ENCODE measurements around the gene ARID1B. TPM values are rescaled to one million over a fixed set of nuclear protein-coding genes. Genes with fewer than 3 reads are reported as not detected.

Gene ARID1B
- total and polyA plus RNA-seq, 7 experiments from 2014 or later: 17.5 to 164 (median 139) TPM

DNA sequence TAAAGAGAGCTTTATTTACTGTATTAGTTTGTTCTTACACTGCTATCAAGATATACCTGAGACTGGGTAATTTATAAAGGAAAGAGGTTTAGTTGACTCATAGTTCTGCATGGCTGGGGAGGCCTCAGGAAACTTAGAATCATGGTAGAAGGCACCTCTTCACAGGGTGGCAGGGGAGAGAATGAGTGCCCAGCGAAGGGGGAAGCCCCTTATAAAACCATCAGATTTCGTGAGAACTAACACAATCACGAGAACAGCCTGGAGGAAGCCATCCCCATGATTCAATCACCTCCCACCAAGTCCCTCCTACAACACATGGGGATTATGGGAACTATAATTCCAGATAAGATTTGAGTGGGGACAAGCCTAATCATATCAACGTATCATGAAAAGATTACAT, 27.2 kb downstream of the ARID1B start:
- H3K4me3 ChIP-seq (ENCODE audit: low read length): no peak overlapping the region
- ATAC-seq (no peak), DNase-seq (no peak)
- ChIA-PET CTCF (no interaction called here), POLR2A (interaction anchor here (0.6 to 1.3 kb wide), 2 partner anchors 10 to 16 kb away, joined by 4 to 6 read pairs; no protein-coding TSS in a partner anchor)
- Mint-ChIP-seq H3K9me3 (no peaks in the 10 kb centered on the region), H3K4me1 (peaks cover 43 to 94% (median 80%) of the 10 kb centered on the region in 7 donors), H3K36me3 (peaks cover 0 to 9% (median 0%) of the 10 kb centered on the region in 5 donors), H3K4me3 (peak overlapping the region in 4 of 10 donors; percentile 7 to 70 (median 42)), H3K27ac (peak overlapping the region in 3 of 9 donors; percentile 5 to 73 (median 34)), H3K27me3 (no peaks in the 10 kb centered on the region)
- no peaks in the 10 kb centered on the region for H3K27me3 ChIP-seq (ENCODE audit: control insufficient read depth in 2 of 2, insufficient read depth in 2 of 2, low read length in 2 of 2)
- no peak overlapping the region for H3K27ac ChIP-seq (ENCODE audit: low read depth, low read length)
- no peaks in the 10 kb centered on the region for H3K36me3 ChIP-seq (ENCODE audit: control insufficient read depth in 2 of 3, insufficient read depth in 3 of 3, low read length in 3 of 3)
- H3K4me1 ChIP-seq (ENCODE audit: control insufficient read depth in 2 of 2, insufficient read depth in 2 of 2, low read length in 2 of 2): peaks cover 12 to 38% of the 10 kb centered on the region in 2 donors
- intact Hi-C loops (cut with micrococcal nuclease): no loop called here
- H3K9me3 ChIP-seq (ENCODE audit: control insufficient read depth in 2 of 3, low read length in 3 of 3): no peaks in the 10 kb centered on the region

DNA sequence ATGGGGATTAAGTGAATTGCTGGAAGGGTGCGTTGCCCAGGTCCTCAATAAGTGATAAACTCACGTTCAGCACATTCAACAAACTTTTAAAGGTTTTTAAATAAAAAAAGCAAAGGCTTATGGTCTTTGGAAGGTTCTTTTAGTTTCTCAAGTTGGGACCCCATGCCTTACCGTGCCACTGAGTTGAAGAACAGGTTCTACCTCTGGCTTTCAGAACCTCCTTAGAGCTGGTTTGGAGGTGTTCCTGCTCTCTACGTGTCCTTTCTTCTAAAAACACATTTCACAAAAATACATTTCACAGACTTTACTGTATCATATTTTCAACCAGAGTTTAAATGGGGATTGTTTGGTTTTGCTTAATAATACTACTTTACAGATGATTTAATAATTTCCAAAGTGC, 29.0 kb downstream of the ARID1B start:
- ATAC-seq (no peak), DNase-seq (no peak)
- Histone ChIP-seq H3K9me3 (ENCODE audit: control insufficient read depth in 2 of 3, low read length in 3 of 3) (no peaks in the 10 kb centered on the region), H3K27ac (ENCODE audit: low read depth, low read length) (no peak overlapping the region), H3K27me3 (ENCODE audit: control insufficient read depth in 2 of 2, insufficient read depth in 2 of 2, low read length in 2 of 2) (no peaks in the 10 kb centered on the region), H3K36me3 (ENCODE audit: control insufficient read depth in 2 of 3, insufficient read depth in 3 of 3, low read length in 3 of 3) (no peaks in the 10 kb centered on the region), H3K4me1 (ENCODE audit: control insufficient read depth in 2 of 2, insufficient read depth in 2 of 2, low read length in 2 of 2) (peaks cover 12 to 49% of the 10 kb centered on the region in 2 donors), H3K4me3 (ENCODE audit: low read length) (no peak overlapping the region)
- Mint-ChIP-seq H3K36me3 (peaks cover 3 to 13% (median 9%) of the 10 kb centered on the region in 5 donors), H3K4me1 (peaks cover 48 to 98% (median 90%) of the 10 kb centered on the region in 7 donors), H3K9me3 (peaks cover 0 to 6% (median 1%) of the 10 kb centered on the region in 11 donors), H3K27ac (peak overlapping the region in 3 of 9 donors; percentile 15 to 75 (median 43)), H3K27me3 (no peaks in the 10 kb centered on the region), H3K4me3 (peak overlapping the region in 3 of 10 donors; percentile 7 to 69 (median 22))
- POLR2A ChIA-PET: no interaction called here
- CTCF ChIA-PET: no interaction called here
- intact Hi-C loops (cut with micrococcal nuclease): no loop called here

DNA sequence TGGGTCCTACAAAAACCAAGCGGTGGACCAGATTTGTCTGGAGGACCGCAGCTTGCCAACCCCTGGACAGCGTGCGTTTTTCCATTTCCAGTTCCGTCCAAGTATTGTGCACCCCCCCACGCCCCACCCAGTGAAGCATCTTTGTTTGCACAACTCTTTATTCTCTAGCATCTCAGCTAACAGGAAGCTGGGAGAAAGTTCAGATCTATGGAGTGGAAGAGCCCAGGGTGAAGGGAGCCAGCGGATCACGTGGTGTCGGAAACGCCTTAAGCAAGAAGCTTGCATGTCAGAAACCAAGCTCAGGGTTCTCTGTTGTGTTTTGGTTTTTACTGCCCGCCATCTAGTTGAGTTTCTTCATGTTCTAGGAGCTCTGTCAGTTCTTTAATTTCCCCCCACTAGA, 29.9 kb downstream of the ARID1B start:
- Histone ChIP-seq H3K4me1 (ENCODE audit: control insufficient read depth in 2 of 2, insufficient read depth in 2 of 2, low read length in 2 of 2) (peaks cover 12 to 44% of the 10 kb centered on the region in 2 donors), H3K27me3 (ENCODE audit: control insufficient read depth in 2 of 2, insufficient read depth in 2 of 2, low read length in 2 of 2) (no peaks in the 10 kb centered on the region), H3K9me3 (ENCODE audit: control insufficient read depth in 2 of 3, low read length in 3 of 3) (no peaks in the 10 kb centered on the region), H3K36me3 (ENCODE audit: control insufficient read depth in 2 of 3, insufficient read depth in 3 of 3, low read length in 3 of 3) (no peaks in the 10 kb centered on the region), H3K27ac (ENCODE audit: low read depth, low read length) (no peak overlapping the region), H3K4me3 (ENCODE audit: low read length) (no peak overlapping the region)
- H3K4me1 Mint-ChIP-seq: peaks cover 50 to 98% (median 90%) of the 10 kb centered on the region in 7 donors
- H3K36me3 Mint-ChIP-seq: peaks cover 3 to 10% (median 8%) of the 10 kb centered on the region in 5 donors
- ATAC-seq (peak; percentile 26), DNase-seq (no peak)
- peak overlapping the region in 2 of 9 donors; percentile 60 to 64 for H3K27ac Mint-ChIP-seq
- H3K4me3 Mint-ChIP-seq: peak overlapping the region in 8 of 10 donors; percentile 12 to 69 (median 43)
- ChIA-PET POLR2A (no interaction called here), CTCF (no interaction called here)
- no peaks in the 10 kb centered on the region for H3K27me3 Mint-ChIP-seq
- H3K9me3 Mint-ChIP-seq: peaks cover 0 to 6% (median 1%) of the 10 kb centered on the region in 11 donors
- intact Hi-C loops (cut with micrococcal nuclease): no loop called here

DNA sequence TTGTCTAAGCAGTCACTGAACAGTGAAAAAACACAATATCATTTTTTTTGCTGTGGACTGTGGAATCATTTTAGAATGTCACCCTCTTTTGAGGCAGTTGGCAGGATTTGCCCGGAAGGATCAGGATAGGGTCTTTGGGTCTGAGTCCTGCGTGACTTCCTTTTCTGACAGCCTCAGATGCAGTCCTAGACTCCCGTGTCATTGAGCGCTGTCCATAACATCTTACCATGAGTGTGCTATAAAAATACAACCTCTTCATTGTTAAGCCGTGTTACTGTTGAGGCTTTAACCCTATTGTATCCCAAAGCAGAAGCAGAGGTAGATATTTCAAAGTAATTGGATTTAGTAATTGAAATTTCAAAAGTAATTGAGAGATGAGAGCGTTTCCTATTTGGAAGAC, 30.6 kb downstream of the ARID1B start:
- Mint-ChIP-seq H3K27ac (peak overlapping the region in 3 of 9 donors; percentile 27 to 63 (median 52)), H3K4me3 (peak overlapping the region in 7 of 10 donors; percentile 17 to 69 (median 58)), H3K4me1 (peaks cover 49 to 98% (median 91%) of the 10 kb centered on the region in 7 donors), H3K36me3 (peaks cover 3 to 10% (median 8%) of the 10 kb centered on the region in 5 donors), H3K27me3 (no peaks in the 10 kb centered on the region), H3K9me3 (peaks cover 0 to 6% (median 1%) of the 10 kb centered on the region in 11 donors)
- H3K9me3 ChIP-seq (ENCODE audit: control insufficient read depth in 2 of 3, low read length in 3 of 3): no peaks in the 10 kb centered on the region
- no peaks in the 10 kb centered on the region for H3K27me3 ChIP-seq (ENCODE audit: control insufficient read depth in 2 of 2, insufficient read depth in 2 of 2, low read length in 2 of 2)
- no peak overlapping the region for H3K4me3 ChIP-seq (ENCODE audit: low read length)
- ATAC-seq (no peak), DNase-seq (no peak)
- peaks cover 12 to 38% of the 10 kb centered on the region in 2 donors for H3K4me1 ChIP-seq (ENCODE audit: control insufficient read depth in 2 of 2, insufficient read depth in 2 of 2, low read length in 2 of 2)
- ChIA-PET CTCF (no interaction called here), POLR2A (no interaction called here)
- intact Hi-C loops (cut with micrococcal nuclease): no loop called here
- H3K36me3 ChIP-seq (ENCODE audit: control insufficient read depth in 2 of 3, insufficient read depth in 3 of 3, low read length in 3 of 3): no peaks in the 10 kb centered on the region
- no peak overlapping the region for H3K27ac ChIP-seq (ENCODE audit: low read depth, low read length)

- peaks cover 44 to 95% (median 90%) of the 10 kb centered on the region in 7 donors for H3K4me1 Mint-ChIP-seq
- no peaks in the 10 kb centered on the region for H3K36me3 ChIP-seq (ENCODE audit: control insufficient read depth in 2 of 3, insufficient read depth in 3 of 3, low read length in 3 of 3)
- peaks cover 3 to 10% (median 8%) of the 10 kb centered on the region in 5 donors for H3K36me3 Mint-ChIP-seq
- intact Hi-C loops (cut with micrococcal nuclease): no loop called here
- no peaks in the 10 kb centered on the region for H3K27me3 ChIP-seq (ENCODE audit: control insufficient read depth in 2 of 2, insufficient read depth in 2 of 2, low read length in 2 of 2)
- no peaks in the 10 kb centered on the region for H3K9me3 ChIP-seq (ENCODE audit: control insufficient read depth in 2 of 3, low read length in 3 of 3)
- no peak overlapping the region for H3K27ac ChIP-seq (ENCODE audit: low read depth, low read length)
- no peak overlapping the region for H3K4me3 ChIP-seq (ENCODE audit: low read length)
- H3K27me3 Mint-ChIP-seq: no peaks in the 10 kb centered on the region
- DNase-seq (no peak), ATAC-seq (no peak)
- ChIA-PET POLR2A (no interaction called here), CTCF (no interaction called here)
- peak overlapping the region in 5 of 9 donors; percentile 15 to 52 (median 28) for H3K27ac Mint-ChIP-seq
- H3K4me1 ChIP-seq (ENCODE audit: control insufficient read depth in 2 of 2, insufficient read depth in 2 of 2, low read length in 2 of 2): peaks cover 8 to 33% of the 10 kb centered on the region in 2 donors
- peaks cover 0 to 6% (median 1%) of the 10 kb centered on the region in 11 donors for H3K9me3 Mint-ChIP-seq
- peak overlapping the region in 8 of 10 donors; percentile 17 to 69 (median 58) for H3K4me3 Mint-ChIP-seq
Observed at GRCh38 chr6:156808287-156808686, 31.1 kb downstream of the ARID1B start.

DNA sequence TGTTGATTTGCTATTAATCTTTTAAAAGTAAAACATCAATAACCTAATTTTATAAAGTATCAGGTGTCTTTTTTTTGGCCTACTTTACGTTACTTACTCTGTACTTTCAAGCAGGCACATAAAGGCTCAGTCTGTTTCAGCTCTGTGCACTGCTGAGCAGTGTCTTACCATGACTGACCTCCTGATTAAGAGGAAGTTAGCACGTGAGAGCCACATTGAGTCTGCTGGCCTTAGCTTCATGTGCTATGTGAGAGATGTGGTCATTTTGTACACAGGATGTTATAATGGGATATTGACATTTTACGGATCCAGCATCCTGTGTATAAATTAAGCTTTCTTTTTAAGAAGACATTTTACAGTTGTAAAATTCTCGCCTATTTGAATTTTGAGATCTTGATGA, 31.9 kb downstream of the ARID1B start:
- no peaks in the 10 kb centered on the region for H3K27me3 Mint-ChIP-seq
- Histone ChIP-seq H3K36me3 (ENCODE audit: control insufficient read depth in 2 of 3, insufficient read depth in 3 of 3, low read length in 3 of 3) (no peaks in the 10 kb centered on the region), H3K9me3 (ENCODE audit: control insufficient read depth in 2 of 3, low read length in 3 of 3) (no peaks in the 10 kb centered on the region), H3K27ac (ENCODE audit: low read depth, low read length) (no peak overlapping the region), H3K4me3 (ENCODE audit: low read length) (no peak overlapping the region), H3K27me3 (ENCODE audit: control insufficient read depth in 2 of 2, insufficient read depth in 2 of 2, low read length in 2 of 2) (no peaks in the 10 kb centered on the region), H3K4me1 (ENCODE audit: control insufficient read depth in 2 of 2, insufficient read depth in 2 of 2, low read length in 2 of 2) (peaks cover under 1 to 30% of the 10 kb centered on the region in 2 donors)
- peak overlapping the region in 6 of 10 donors; percentile 6 to 58 (median 30) for H3K4me3 Mint-ChIP-seq
- peaks cover 3 to 10% (median 7%) of the 10 kb centered on the region in 5 donors for H3K36me3 Mint-ChIP-seq
- peaks cover 0 to 6% (median 1%) of the 10 kb centered on the region in 11 donors for H3K9me3 Mint-ChIP-seq
- H3K27ac Mint-ChIP-seq: peak overlapping the region in 3 of 9 donors; percentile 6 to 60 (median 52)
- intact Hi-C loops (cut with micrococcal nuclease): no loop called here
- peaks cover 38 to 95% (median 90%) of the 10 kb centered on the region in 7 donors for H3K4me1 Mint-ChIP-seq
- peak; percentile 77 for ATAC-seq
- DNase-seq: no peak
- POLR2A ChIA-PET: no interaction called here
- CTCF ChIA-PET: interaction anchor here (0.6 kb wide), 1 partner anchor 124 kb away, joined by 3 read pairs; no protein-coding TSS in a partner anchor

Data from naive thymus-derived CD4-positive, alpha-beta T cell (primary cell).